SU-DHL-6 (cell line): ENCODE data around the gene TRPM3.

Experiments used
- EZH2phosphoT487 ChIP-seq: fragments of 200-600 bp; sonication (generic), shearing (Covaris generic); conservative IDR thresholded peaks from 2 replicates; pipeline ENCODE4 v1.6.1; 2018; ENCODE audit warnings: mild to moderate bottlenecking, antibody characterized with exemption, low read length, moderate library complexity, mixed read lengths
- TF ChIP-seq, protein P1 (sequence below): fragments of 200-600 bp; sonication (generic); IDR thresholded peaks from one replicate; pipeline ENCODE4 v1.5.1; 2017; ENCODE audit warnings: antibody characterized with exemption, mild to moderate bottlenecking, low read length, moderate library complexity; ENCODE audit not compliant: insufficient read depth, poor library complexity, severe bottlenecking

- TF ChIP-seq, protein P1, sequence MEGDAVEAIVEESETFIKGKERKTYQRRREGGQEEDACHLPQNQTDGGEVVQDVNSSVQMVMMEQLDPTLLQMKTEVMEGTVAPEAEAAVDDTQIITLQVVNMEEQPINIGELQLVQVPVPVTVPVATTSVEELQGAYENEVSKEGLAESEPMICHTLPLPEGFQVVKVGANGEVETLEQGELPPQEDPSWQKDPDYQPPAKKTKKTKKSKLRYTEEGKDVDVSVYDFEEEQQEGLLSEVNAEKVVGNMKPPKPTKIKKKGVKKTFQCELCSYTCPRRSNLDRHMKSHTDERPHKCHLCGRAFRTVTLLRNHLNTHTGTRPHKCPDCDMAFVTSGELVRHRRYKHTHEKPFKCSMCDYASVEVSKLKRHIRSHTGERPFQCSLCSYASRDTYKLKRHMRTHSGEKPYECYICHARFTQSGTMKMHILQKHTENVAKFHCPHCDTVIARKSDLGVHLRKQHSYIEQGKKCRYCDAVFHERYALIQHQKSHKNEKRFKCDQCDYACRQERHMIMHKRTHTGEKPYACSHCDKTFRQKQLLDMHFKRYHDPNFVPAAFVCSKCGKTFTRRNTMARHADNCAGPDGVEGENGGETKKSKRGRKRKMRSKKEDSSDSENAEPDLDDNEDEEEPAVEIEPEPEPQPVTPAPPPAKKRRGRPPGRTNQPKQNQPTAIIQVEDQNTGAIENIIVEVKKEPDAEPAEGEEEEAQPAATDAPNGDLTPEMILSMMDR: no peak
- TF ChIP-seq EZH2phosphoT487: no peak
Observed at GRCh38 chr9:71048280-71048679, 73.1 kb downstream of the TRPM3 start.
